H4 (cell line): Measurements from ENCODE around the gene ANAPC5. TPM values are rescaled to one million over a fixed set of nuclear protein-coding genes. Genes with fewer than 3 reads are reported as not detected.

ENCODE experiments used
- DNase-seq: peaks from one replicate; pipeline ENCODE4 v3.0.0-alpha.2; 2015; ENCODE audit warnings: low spot score
- total RNA-seq: library from RNA; depleted of rRNA; stranded (reverse); fragments of >200 nt; shearing (Covaris generic); gene quantifications from 2 replicates; pipeline ENCODE4 v1.2.3, GENCODE V29; 2014

ANAPC5 gene
- total RNA-seq, 1 experiment from 2014 or later = 134 TPM

DNA sequence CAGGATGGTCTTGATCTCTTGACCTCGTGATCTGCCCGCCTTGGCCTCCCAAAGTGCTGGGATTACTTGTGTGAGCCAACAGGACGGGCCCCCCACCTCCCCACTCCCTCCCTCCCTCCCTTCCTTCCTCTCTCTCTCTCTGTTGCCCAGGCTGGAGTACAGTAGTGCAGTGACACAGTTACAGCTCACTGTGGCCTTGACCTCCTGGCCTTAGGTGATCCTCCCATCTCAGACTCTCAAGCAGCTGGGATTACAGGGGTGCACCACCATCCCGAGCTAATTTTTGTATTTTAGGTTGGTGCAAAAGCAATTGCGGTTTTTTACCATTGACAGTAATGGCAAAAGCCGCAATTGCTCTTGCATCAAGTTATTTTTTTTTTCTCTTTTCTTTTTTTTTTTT lies 19.2 kb upstream of the ANAPC5 start:
- no peak for DNase-seq

DNA sequence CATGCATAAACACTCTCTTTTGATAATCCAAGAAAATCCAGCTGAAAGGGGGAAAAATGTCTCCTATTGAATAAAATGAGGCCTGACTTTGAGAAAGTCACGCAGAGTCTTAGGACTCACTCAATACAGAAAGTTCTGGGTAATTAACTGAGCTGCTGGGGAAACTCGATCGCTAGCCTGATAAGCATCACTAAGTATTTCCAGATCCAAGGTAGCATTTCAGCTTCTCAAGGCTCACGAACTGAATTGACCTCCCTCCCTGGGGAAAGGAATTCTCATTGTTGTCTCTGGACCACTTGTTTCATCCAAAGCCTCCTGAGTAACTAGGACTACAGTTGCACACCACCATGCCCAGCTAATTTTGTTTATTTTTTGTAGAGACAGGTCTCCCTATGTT lies 13.8 kb upstream of the ANAPC5 start:
- no peak for DNase-seq

DNA sequence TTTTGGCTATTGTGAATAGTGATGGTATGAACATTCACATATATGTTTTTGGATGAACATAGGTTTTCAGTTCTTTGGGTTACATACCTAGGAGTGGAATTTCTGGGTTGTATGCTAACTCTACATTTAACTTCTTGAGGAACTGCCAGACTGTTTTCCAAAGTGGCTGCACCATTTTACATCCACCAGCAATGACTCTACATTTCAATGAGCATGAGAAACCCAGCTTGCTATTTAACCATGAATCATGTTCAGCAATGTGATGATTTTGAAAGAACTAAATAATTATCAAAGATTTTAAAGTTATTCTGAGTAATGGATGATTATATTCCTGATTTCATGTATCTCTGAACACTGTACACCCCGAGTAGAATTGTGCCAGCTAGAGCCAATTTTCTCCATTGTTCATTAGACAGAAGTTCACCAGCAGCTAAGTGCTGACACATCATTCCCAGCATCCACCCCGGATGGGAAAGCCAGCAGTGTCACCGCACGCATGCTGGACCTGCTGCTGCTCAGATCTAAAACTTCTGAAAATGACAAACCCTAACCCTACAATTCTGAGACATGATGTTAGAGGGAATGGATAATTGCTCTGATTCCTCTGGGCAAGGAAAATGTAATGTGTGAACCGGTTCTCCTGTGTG lies 13.3 kb upstream of the ANAPC5 start:
- no peak for DNase-seq

DNA sequence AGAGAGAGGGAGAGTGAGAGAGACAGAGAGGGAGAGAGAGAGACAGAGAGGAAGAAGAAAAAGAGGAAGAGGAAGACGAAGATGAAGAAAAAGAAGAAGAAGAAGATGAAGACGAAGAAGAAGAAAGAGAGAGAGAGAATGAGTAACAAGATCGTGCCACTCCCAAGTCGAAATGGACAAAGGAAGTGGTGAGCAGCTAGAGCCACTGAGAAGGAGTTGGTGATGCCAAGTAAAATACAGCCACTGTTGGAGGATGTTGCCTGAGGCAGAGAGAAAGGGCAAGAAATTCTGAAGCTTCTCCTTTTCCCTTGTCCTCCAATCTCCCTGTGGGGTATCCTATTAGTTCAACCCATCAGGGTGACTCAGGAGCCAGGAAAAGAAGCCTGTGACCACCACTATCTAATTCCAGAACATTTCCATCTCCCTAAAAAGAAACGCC lies 12.5 kb upstream of the ANAPC5 start:
- DNase-seq = peak; percentile 17

DNA sequence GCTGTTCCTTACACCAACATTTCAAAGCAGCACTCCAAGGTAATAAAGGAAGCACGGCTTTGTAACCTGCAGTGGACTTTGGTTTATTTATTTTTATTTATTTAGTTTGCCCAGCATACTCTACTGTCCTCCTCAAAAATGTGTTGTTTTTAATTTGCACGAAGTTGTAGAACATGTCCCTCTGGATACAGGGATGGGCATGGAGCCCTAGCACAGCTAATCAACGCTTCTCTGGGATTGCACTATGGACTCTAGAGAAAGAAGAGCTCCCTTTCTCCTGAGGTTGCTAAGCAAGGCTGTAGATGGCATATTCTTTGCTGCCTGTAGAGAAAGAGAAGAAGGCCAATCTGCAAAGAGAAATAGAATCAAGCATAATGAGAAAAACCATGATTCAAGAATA lies 5.9 kb upstream of the ANAPC5 start:
- no peak for DNase-seq

DNA sequence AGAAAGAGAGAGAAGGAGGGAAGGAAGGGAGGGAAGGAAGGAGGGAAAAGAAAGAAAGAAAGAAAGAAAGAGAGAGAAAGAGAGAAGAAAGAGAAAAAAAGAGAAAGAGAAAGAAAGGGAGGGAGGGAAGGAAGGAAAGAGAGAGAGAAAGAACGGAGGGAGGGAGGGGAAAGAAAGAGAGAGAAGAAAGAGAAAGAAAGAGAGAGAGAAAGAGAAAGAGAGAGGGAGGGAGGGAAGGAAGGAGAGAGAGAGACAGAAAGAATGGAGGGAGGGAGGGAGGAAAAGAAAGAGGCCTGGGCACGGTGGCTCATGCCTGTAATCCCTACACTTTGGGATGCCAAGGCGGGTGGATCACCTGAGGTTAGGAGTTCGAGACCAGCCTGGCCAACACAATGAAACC lies 5.1 kb upstream of the ANAPC5 start:
- no peak for DNase-seq

DNA sequence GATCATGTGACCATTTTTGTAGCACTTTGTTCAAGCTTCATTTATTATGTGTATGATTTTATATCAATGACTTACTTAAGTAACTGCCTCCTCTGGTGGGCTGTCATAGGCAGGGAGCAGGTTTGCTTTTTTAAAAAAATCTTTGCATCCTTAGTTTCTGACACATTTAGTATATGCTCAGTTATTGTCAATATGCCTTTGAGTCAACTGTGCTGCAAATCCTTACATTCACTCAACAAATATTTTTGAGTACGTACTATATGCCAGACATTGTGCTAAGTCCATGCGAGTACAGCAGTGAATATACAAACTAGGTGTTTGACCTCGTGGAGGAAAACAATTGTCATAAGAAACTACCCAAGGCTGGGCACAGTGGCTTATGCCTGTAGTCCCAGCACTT lies 4.4 kb upstream of the ANAPC5 start:
- no peak for DNase-seq

DNA sequence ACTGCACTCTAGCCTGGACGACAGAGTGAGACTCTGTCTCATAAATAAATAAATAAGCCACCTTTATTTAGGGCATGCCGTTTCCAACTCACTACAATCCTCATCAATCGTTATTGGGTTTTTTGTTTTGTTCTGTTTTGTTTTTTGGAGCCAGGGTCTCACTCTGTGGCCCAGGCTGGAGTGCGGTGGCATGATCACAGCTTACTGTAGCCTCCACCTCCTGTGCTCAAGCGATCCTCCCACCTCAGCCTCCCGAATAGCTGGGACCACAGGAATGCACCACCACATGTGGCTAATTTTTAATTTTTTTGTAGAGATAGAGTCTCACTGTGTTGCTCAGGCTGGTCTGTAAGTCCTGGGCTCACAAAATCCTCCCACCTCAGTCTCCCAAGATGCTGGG lies 3.6 kb upstream of the ANAPC5 start:
- DNase-seq = no peak

DNA sequence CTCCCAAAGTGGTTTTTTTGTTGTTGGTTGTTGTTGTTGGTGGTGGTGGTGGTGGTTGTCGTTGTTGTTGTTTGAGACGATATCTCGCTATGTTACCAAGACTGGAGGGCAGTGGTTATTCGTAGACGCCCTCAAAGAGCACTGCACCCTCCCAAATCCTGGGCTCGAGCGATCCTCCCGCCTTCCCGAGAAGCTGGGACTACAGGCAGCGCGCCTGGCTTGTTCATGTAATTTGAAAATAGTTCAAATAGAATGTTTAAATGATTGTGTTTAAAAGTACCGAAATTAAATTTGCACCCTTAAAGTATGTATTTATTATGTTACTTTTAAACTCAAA lies 439 bp upstream of the ANAPC5 start:
- DNase-seq = no peak

DNA sequence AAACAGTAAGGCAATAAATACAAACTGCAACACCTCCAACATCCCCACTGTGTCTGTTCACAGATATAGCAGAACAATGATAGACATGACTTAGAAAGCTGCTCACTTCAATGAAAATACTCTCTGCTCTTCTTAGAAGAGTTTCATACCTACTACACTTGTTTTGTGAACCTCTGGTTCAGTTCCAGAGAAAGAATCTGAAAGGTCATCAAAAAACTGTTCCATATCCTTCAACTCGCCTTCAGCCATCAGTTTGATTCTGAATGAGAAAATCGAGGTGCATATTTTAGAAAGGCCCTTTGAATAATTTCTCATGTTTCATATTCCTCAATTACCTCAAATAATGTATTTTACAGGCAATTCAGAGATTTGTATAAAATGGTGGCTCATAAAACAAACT lies 5.5 kb downstream of the ANAPC5 start:
- DNase-seq = no peak

DNA sequence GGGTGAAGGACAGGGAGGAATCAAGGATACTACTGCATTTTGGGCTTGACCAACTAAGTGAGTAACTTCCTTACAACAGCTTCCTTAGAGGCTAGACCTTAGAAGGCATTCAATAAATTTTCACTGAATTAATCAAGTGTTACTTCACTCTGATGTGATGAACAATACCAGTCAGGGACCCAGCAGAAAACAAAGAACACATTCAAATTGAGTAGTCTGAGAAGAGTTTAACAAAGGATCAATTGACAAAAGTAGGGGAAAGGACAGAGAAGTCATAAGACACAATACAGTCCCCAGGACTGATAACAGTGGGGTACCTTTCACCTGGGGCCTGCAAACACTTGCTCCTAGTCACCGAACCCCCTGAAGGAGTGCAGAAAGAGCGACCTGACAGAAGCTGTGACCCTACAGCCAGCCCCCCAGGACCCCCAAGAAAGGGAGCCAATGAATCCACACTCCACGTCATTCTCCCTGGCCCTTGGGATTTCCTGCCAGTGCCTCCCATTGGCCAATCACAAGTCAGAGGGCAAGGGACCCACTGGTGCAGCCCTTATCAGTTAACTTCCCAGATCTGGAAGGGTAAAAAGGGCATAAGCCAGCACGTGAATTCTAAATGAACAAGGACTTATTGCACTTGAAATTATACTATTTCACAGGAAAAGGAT lies 6.9 kb downstream of the ANAPC5 start:
- DNase-seq = no peak

DNA sequence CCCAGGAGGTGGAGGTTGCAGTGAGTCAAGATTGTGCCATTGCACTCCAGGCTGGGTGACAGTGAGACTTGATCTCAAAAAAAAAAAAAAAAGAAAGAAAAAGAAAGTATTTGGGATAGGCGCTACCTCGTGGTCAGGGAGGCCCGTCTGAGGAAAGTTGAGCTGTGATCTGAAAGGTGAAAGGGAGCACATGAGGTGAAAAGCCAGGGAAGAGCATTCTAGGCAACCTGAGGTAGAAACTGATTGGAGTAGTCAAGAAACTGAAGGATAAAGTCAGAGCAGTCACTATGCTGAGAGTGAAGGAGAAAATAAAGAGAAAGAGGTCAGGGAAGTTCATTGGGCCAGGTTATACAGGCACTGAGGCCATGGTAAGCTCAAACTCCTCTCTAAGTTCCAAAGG lies 7.7 kb downstream of the ANAPC5 start:
- DNase-seq = no peak

DNA sequence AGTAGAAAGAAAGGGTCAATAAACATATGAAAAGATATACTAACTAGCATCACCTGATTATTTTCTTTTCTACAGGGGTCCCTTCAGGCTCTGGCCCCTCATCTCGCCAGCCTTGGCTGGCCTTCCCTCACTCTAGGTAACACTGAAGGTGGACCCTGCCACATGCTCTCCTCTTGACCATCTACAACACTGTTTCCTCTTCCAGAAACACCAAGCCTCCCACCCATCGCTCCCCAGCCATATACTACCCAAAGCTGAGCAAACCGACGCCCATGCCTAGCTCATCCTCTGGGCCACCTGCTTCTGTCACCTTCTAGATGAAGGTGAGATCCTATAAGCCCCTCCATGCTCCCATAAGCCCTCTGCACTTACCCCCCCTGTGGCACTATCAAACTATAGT lies 14.8 kb downstream of the ANAPC5 start:
- DNase-seq = no peak

DNA sequence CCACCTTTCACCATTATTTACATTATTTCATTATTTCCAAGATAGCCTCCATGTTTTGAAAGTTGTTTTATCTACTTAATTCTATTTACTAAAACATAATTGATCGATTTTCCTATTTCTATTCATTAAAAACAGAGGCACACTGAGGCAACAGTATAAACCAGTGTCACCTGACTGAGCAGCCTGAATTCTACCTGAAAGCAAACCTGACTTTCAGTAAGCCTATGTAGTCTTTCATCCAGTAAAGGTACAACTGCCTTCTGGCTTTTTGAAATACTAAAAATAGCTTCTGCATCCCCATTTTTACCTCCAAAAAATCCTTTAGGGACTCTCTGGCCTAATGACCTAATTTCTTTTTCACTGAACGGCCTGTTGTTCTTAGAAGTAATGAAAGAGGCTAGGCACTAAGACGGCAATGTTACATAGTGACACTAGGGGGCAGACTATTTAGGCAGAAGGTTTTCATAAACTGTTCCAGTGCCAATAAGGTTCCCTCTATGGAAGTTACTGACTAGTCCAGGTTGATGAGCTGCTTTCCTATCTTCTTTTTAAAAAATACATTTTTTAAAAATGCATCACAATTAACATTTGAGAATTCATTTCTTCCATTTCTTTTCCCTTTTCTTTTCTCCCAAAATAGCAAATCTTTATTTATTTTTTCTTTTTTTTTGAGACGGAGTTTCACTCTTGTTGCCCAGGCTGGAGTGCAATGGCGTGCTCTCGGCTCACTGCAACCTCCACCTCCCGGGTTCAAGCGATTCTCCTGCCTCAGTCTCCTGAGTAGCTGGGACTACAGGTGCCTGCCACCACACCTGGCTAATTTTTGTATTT lies 17.5 kb downstream of the ANAPC5 start:
- peak; percentile 70 for DNase-seq

DNA sequence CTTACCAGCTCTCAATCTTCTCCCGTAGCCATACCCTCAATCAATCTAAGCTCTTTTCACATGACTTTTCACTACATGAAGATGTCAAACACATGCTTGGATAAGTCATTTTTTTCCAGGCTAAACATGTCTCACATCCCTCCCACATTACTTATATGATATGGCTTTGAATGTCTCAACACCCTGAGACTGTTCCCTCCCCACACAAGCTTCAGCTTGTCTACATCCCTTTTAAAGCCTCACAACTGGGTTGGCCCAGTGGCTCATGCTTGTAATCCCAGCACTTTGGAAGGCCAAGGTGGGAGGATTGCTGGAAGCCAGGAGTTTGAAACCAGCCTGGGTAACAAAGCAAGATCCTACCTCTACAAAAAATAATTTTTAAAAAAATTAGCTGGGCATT lies 18.5 kb downstream of the ANAPC5 start:
- no peak for DNase-seq

DNA sequence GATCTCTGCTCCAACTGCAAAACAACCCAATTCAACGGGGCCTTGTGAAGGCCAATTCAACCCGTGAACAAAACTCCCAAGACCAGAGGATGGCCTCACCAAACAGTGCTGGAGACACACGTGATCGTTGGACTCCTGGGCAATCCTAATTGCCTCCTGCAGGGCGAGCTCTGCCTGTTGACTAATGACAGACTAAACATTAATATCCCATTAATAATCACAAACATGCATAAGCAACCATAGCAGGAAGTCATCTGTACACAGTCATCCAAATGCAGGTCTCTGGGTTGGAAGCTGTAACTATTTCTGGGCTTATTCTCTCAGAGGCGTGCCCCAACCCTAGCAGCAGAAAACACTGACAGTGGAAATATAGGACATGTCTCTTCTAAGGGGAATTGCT lies 21.0 kb downstream of the ANAPC5 start:
- no peak for DNase-seq

DNA sequence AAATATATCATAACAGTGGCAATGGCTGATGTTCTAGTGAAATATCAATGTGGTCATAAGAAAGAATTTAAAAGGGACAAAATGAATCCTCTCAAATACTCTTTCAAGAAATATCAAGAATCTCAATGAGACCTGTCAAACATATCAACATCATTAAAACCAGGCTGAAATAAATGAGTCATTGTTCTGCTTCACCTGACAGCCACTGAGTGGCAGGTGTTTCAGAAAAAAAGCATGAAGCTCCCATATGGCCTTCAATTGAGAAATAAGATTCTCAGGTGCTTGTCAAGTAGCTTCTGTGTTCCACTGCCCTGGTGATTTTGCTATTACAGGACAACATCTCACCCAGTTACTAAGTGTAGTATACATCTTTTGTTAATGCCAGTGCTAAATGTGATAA lies 21.5 kb downstream of the ANAPC5 start:
- DNase-seq = no peak

DNA sequence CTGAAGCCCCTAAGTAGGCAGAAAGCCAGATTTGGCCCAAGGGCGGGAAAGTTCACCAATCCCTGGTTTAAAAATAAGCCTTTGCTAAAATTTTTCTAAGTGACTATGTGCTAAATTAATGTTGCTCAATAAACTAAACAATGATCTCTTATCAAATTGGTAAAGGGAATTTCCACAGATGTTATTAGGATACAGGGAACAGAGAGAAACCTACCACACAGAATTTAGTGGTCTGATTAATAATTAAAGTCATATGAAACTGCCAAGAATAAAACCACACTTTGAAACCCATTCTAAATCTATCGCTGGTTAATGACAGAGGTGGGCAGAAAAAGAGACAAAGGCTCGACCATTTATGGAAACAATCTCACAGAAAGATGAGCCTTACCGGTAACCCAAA lies 22.0 kb downstream of the ANAPC5 start:
- no peak for DNase-seq

DNA sequence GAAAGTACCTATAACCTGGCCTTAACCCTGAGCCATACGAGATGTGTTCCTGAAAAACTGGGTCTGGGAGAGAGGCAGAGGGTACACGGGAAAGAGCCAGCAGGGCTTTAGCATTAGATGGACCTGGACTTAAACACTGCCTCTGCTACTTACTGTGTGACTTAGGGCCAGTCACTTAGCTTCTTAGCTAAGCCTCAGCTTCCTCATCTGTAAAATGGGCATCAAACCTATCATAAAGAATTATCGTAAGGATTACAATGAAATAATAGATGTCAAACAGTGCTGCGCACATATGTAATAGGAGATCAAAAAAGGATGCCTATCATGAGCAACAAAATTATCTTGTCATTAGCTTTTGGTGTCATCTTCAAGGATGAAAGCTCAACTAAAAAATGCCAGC lies 23.6 kb downstream of the ANAPC5 start:
- DNase-seq = no peak

DNA sequence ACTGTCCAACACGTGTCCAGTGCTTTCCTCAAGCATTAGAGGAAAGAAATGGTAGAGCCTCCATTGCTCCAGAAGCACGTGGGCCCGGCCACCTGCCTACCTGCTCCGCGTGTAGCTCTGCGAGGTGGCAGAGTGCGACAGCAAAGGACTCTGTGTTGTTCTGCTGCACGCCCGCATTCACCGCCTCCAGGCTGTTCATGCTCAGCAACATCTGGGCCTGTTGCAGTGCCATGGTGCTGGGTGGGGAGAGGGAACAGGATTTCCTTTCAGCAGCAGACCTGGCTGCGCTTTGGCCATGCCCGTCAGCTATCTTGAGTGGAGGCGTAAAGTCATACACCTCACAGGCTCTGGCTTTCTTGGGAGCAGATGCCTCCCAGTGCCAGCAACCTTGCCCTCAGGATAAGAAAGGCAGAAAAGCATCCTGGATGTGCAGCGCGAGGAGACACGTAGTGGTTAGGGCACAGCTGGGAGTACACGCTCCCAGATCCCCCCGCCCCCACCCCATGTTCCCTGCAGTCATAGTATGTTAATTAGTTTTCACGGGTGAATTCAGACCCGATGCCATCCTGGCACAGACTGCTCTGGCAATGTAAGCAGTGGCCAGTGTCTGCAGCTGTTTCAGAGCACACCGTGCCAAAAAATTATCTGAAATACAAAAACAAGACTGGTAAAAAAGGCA lies 25.1 kb downstream of the ANAPC5 start:
- no peak for DNase-seq

DNA sequence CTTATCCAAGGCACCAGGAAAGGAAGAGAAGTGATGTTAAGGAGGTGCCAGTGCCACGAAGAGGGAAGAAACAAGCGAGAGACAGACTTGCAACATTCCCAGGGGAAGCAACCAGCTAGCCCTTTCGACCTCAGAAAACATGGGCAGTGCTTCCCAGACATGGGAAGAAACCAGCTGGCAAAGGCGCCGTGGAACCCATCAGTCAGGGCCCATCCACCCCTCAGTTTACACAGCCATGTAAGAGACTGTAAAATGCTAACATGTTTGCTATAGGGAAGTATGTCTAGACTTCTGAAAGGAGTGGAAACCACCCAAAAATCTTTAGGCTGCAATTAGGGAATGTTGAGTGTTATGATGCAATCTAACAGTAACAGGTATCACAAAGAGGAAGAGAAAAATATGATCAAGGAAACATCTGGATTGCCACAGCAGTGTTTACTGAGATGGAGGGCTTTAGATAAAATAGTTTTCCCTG lies 26.3 kb downstream of the ANAPC5 start:
- DNase-seq = no peak

DNA sequence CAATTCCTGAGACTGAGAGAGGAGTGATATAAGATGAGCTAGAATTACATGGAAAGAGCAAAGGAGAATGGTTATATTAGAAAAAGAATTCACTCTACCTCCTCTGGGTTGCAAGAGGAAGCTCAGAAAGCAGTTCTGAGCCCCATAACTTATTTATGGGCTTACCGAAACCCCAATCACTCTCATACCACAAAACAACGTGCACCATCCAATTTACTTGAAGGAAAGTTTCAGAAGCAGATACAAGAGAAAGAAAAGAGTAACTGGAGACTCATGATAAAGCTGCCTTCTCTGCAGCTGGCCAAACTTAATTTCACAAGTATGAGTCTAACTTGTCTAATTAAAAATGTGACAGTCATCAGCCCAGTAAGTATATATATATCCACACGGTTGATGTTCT lies 28.3 kb downstream of the ANAPC5 start:
- no peak for DNase-seq
